ENCODE measurements around the gene ZMAT5.

- TF ChIP-seq POLR2A (IDR thresholded peaks at IDR 0.05; ENCODE audit: low read depth, low read length) (no peak), POLR2AphosphoS5 (IDR thresholded peaks at IDR 0.05; ENCODE audit: low read depth, low read length) (no peak), TAF1 (IDR thresholded peaks at IDR 0.05; ENCODE audit: low read depth, low read length) (no peak), POU2F2 (IDR thresholded peaks at IDR 0.05; ENCODE audit: low read depth, low read length) (no peak)
Observed at GRCh38 chr22:29813126-29813525, 46.3 kb upstream of the ZMAT5 start.
